Adrenal gland (tissue), 5 donors: ENCODE measurements around the gene NSUN6.
"Not testable (repeated sequence)": the region's sequence is repeated elsewhere in the genome, so short reads cannot be mapped to it uniquely, and the experiment has no call there.

Experiments
- POLR2A ChIP-seq, 2 donors: fragments of 450-650 bp; IDR thresholded peaks; one replicate each; pipeline ENCODE4 v1.6.1; 2017; ENCODE audit warnings: antibody characterized with exemption in 2 of 2, mild to moderate bottlenecking in 2 of 2, moderate library complexity in 1 of 2
- TF ChIP-seq, protein P1 (sequence below), 6 experiments: fragments of 450-650 bp in 4 of 6; fragments of 200-600 bp in 2 of 6; sonication (generic) in 1 of 6; IDR thresholded peaks; 1 replicate in 5 of 6; 2 replicates in 1 of 6; pipeline versions ENCODE4 v1.5.1 to v1.8.0; 2016 to 2021; ENCODE audit warnings: antibody characterized with exemption in 6 of 6, mild to moderate bottlenecking in 2 of 6, moderate library complexity in 1 of 6
- donor health status: DM: no; HTN: no; CAD: no.

GRCh38 chr10:18623671-18624070 lies 27.7 kb downstream of the NSUN6 start:
- TF ChIP-seq, protein P1, sequence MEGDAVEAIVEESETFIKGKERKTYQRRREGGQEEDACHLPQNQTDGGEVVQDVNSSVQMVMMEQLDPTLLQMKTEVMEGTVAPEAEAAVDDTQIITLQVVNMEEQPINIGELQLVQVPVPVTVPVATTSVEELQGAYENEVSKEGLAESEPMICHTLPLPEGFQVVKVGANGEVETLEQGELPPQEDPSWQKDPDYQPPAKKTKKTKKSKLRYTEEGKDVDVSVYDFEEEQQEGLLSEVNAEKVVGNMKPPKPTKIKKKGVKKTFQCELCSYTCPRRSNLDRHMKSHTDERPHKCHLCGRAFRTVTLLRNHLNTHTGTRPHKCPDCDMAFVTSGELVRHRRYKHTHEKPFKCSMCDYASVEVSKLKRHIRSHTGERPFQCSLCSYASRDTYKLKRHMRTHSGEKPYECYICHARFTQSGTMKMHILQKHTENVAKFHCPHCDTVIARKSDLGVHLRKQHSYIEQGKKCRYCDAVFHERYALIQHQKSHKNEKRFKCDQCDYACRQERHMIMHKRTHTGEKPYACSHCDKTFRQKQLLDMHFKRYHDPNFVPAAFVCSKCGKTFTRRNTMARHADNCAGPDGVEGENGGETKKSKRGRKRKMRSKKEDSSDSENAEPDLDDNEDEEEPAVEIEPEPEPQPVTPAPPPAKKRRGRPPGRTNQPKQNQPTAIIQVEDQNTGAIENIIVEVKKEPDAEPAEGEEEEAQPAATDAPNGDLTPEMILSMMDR (IDR thresholded peaks at IDR 0.05), result not testable (repeated sequence)
- not testable (repeated sequence) for TF ChIP-seq POLR2A (IDR thresholded peaks at IDR 0.05)
